HEK293 (cell line): ENCODE measurements around the gene SLC39A11.

Experiments used
- CTCF ChIA-PET: fragments of 350-600 bp; formaldehyde crosslinking; extraction: SDS; loops from one replicate; lab custom pipeline; 2021; ENCODE audit warnings: antibody characterized with exemption; lab: Yijun Ruan, JAX
- POLR2A ChIA-PET: fragments of 300-600 bp; formaldehyde crosslinking; extraction: SDS; loops from one replicate; lab custom pipeline; 2020; ENCODE audit warnings: antibody characterized with exemption, inconsistent platforms; lab: Yijun Ruan, JAX
- H3K27ac ChIP-seq: fragments of 200-500 bp; sonication (Bioruptor generic); 2 replicates; pipeline ENCODE4 v1.5.1; 2014; ENCODE audit warnings: low read depth, low read length, control low read depth, inconsistent platforms; ENCODE audit errors: extremely low read depth
- H3K36me3 ChIP-seq, 2 experiments: fragments of 200-500 bp in 1 of 2; sonication (Bioruptor generic) in 1 of 2; 1 replicate in 1 of 2; 2 replicates in 1 of 2; pipeline ENCODE4 v1.5.1; 2014 to 2017; ENCODE audit warnings: inconsistent platforms in 2 of 2, low read length in 2 of 2; ENCODE audit not compliant: control insufficient read depth in 2 of 2, insufficient read depth in 1 of 2
- H3K4me1 ChIP-seq: fragments of 200-500 bp; sonication (Bioruptor generic); 2 replicates; pipeline ENCODE4 v1.5.1; 2014; ENCODE audit warnings: mild to moderate bottlenecking, low read length, inconsistent platforms; ENCODE audit not compliant: control insufficient read depth, insufficient read depth
- H3K4me3 ChIP-seq: 2 replicates; pipeline ENCODE4 v1.5.1; 2011; ENCODE audit warnings: low read depth, mild to moderate bottlenecking, control low read depth, low read length, moderate library complexity
- H3K9me3 ChIP-seq: fragments of 200-500 bp; sonication (Bioruptor generic); 2 replicates; pipeline ENCODE4 v1.5.1; 2014; ENCODE audit warnings: low read depth, low read length, inconsistent platforms; ENCODE audit not compliant: control insufficient read depth, insufficient read depth
- AEBP2 ChIP-seq: fragments of 450-650 bp; formaldehyde crosslinking; IDR thresholded peaks from 2 replicates; pipeline ENCODE4 v1.5.1; 2016; ENCODE audit warnings: missing biosample characterization, missing genetic modification characterization, borderline replicate concordance
- BCL11A ChIP-seq: fragments of 450-650 bp; formaldehyde crosslinking; IDR thresholded peaks from 2 replicates; pipeline ENCODE4 v1.5.1; 2016; ENCODE audit warnings: low read depth, missing biosample characterization, missing genetic modification characterization
- GFI1B ChIP-seq: fragments of 450-650 bp; formaldehyde crosslinking; IDR thresholded peaks from 2 replicates; pipeline ENCODE4 v1.5.1; 2016; ENCODE audit warnings: missing biosample characterization, missing genetic modification characterization
- GLI2 ChIP-seq: fragments of 450-650 bp; formaldehyde crosslinking; IDR thresholded peaks from 2 replicates; pipeline ENCODE4; 2017; ENCODE audit warnings: missing biosample characterization, missing genetic modification characterization, low read depth, borderline replicate concordance
- PRDM2 ChIP-seq: fragments of 450-650 bp; formaldehyde crosslinking; IDR thresholded peaks from 2 replicates; pipeline ENCODE4 v1.5.1; 2016; ENCODE audit warnings: missing biosample characterization, missing genetic modification characterization, borderline replicate concordance
- REPIN1 ChIP-seq: fragments of 450-650 bp; formaldehyde crosslinking; IDR thresholded peaks from 2 replicates; pipeline ENCODE4 v1.5.1; 2017; ENCODE audit warnings: missing biosample characterization, missing genetic modification characterization, low read depth
- SETDB1 ChIP-seq: IDR thresholded peaks from one replicate; pipeline ENCODE4 v1.6.1; 2017; ENCODE audit warnings: mild to moderate bottlenecking, low read length, moderate library complexity, mixed read lengths; ENCODE audit not compliant: insufficient read length
- TRIM28 ChIP-seq: IDR thresholded peaks from 2 replicates; pipeline ENCODE4 v1.6.1; 2011; ENCODE audit warnings: low read length, control low read depth, borderline replicate concordance
- ZBTB21 ChIP-seq: fragments of 450-650 bp; formaldehyde crosslinking; IDR thresholded peaks from 2 replicates; pipeline ENCODE4 v1.5.1; 2017; ENCODE audit warnings: missing biosample characterization, missing genetic modification characterization
- ZBTB49 ChIP-seq: fragments of 450-650 bp; formaldehyde crosslinking; IDR thresholded peaks from 2 replicates; pipeline ENCODE4 v1.5.1; 2016; ENCODE audit warnings: missing biosample characterization, missing genetic modification characterization, low read depth
- ZFP37 ChIP-seq: fragments of 450-650 bp; formaldehyde crosslinking; IDR thresholded peaks from 2 replicates; pipeline ENCODE4 v1.5.1; 2016; ENCODE audit warnings: missing biosample characterization, missing genetic modification characterization
- ZFP69B ChIP-seq: fragments of 450-650 bp; formaldehyde crosslinking; IDR thresholded peaks from 2 replicates; pipeline ENCODE4 v1.5.1; 2016; ENCODE audit warnings: missing biosample characterization, missing genetic modification characterization
- ZNF132 ChIP-seq: fragments of 450-650 bp; formaldehyde crosslinking; IDR thresholded peaks from 2 replicates; pipeline ENCODE4 v1.5.1; 2017; ENCODE audit warnings: missing biosample characterization, missing genetic modification characterization, borderline replicate concordance
- ZNF155 ChIP-seq: fragments of 450-650 bp; formaldehyde crosslinking; IDR thresholded peaks from 2 replicates; pipeline ENCODE4 v1.5.1; 2016; ENCODE audit warnings: missing biosample characterization, missing genetic modification characterization
- ZNF26 ChIP-seq: fragments of 450-650 bp; formaldehyde crosslinking; IDR thresholded peaks from 2 replicates; pipeline ENCODE4 v1.5.1; 2016; ENCODE audit warnings: missing biosample characterization, missing genetic modification characterization
- ZNF341 ChIP-seq: fragments of 450-650 bp; formaldehyde crosslinking; IDR thresholded peaks from 2 replicates; pipeline ENCODE4; 2016; ENCODE audit warnings: low read depth, missing biosample characterization, missing genetic modification characterization
- ZNF558 ChIP-seq: fragments of 450-650 bp; formaldehyde crosslinking; IDR thresholded peaks from 2 replicates; pipeline ENCODE4 v1.5.1; 2016; ENCODE audit warnings: missing biosample characterization, missing genetic modification characterization
- ZNF623 ChIP-seq: fragments of 450-650 bp; formaldehyde crosslinking; IDR thresholded peaks from 2 replicates; pipeline ENCODE4 v1.5.1; 2016; ENCODE audit warnings: missing biosample characterization, missing genetic modification characterization
- ZNF624 ChIP-seq: fragments of 450-650 bp; formaldehyde crosslinking; IDR thresholded peaks from 2 replicates; pipeline ENCODE4 v1.5.1; 2017; ENCODE audit warnings: missing biosample characterization, missing genetic modification characterization

Gene SLC39A11

GRCh38 chr17:73020110-73020509 lies 72.4 kb downstream of the SLC39A11 start:
- no peaks in the 10 kb centered on the region for H3K9me3 ChIP-seq
- H3K27ac ChIP-seq: no peak overlapping the region
- no peaks in the 10 kb centered on the region for H3K36me3 ChIP-seq
- no peak overlapping the region for H3K4me3 ChIP-seq
- H3K4me1 ChIP-seq: no peaks in the 10 kb centered on the region
- POLR2A ChIA-PET: no interaction called here
- no peak for TF ChIP-seq SETDB1
- no peak for TF ChIP-seq ZNF341
- no peak for TF ChIP-seq ZFP37 (tag by site-specific recombination)
- no peak for TF ChIP-seq ZNF132
- TF ChIP-seq ZBTB21 (tag by site-specific recombination): no peak
- TF ChIP-seq ZNF155: no peak
- CTCF ChIA-PET: interaction anchor here (0.6 kb wide), 1 partner anchor 97 kb away, joined by 3 read pairs; no protein-coding TSS in a partner anchor

- Histone ChIP-seq H3K27ac (no peak overlapping the region), H3K9me3 (no peaks in the 10 kb centered on the region), H3K36me3 (no peaks in the 10 kb centered on the region), H3K4me3 (no peak overlapping the region), H3K4me1 (no peaks in the 10 kb centered on the region)
- POLR2A ChIA-PET: no interaction called here
- TF ChIP-seq ZNF26 (tag by site-specific recombination): peak; percentile 94
- TF ChIP-seq GFI1B (tag by site-specific recombination): no peak
- CTCF ChIA-PET: no interaction called here
These were observed 73.9 kb downstream of the SLC39A11 start for GRCh38 chr17:73018599-73018998.

GRCh38 chr17:73017658-73018057 lies 74.8 kb downstream of the SLC39A11 start:
- Histone ChIP-seq H3K27ac (no peak overlapping the region), H3K9me3 (no peaks in the 10 kb centered on the region), H3K4me3 (no peak overlapping the region), H3K36me3 (no peaks in the 10 kb centered on the region), H3K4me1 (no peaks in the 10 kb centered on the region)
- POLR2A ChIA-PET: no interaction called here
- CTCF ChIA-PET: interaction anchor here (0.7 to 1.4 kb wide), 2 partner anchors 32 to 46 kb away, joined by 3 to 7 read pairs; no protein-coding TSS in a partner anchor
- TF ChIP-seq ZNF623 (no peak), GLI2 (tag by site-specific recombination) (no peak), ZBTB49 (tag by site-specific recombination) (no peak), AEBP2 (tag by site-specific recombination) (no peak), BCL11A (tag by site-specific recombination) (no peak), ZNF26 (tag by site-specific recombination) (no peak), ZNF155 (no peak), ZNF624 (no peak), PRDM2 (tag by site-specific recombination) (no peak), ZFP69B (tag by site-specific recombination) (no peak), TRIM28 (no peak), ZNF558 (tag by site-specific recombination) (no peak), REPIN1 (no peak)
